ENCODE data around the gene GPD1L.

DNA sequence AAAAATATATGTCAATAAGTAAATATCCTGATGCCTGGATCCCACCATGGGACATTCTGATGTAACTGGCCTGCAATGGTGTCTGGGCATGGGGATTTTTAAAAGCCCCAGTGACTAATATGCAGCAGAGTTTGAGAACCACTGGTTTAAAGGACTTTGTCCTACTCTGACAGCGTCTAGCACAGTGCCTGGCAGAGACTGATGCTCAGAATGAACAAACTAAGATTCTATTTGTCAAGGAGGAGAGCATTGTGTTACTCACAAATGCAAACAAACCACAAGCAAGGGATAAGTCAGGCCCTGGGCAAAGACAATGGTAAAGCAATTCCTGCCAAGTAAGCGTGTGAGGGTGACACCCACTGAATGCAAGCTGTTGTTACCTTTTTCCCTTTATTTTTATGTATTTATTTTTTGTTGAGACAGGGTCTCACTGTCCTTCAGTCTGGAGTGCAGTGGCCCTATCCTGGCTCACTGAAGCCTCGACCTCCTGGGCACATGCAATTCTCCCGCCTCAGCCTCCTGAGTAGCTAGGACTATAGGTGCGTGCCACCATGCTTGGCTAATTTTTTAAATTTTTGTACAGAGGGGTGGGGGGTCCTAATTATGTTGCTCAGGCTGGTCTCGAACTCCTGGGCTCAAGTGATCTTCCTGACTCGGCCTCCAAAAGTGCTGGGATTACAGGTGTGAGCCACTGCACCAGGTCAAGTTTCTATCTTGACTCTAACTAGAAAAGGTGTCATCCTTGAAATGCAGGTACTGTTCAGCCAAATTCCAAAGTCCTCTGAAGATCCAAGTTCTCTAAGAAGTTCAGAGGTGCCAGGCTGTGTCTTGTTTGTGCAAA, 909 bp upstream of the GPD1L start:
- no peak for TF ChIP-seq ZBED1 (IDR thresholded peaks at IDR 0.05; ENCODE audit: borderline replicate concordance)
- TF ChIP-seq RAD51 (IDR thresholded peaks at IDR 0.05) = no peak
- TF ChIP-seq NR2C2 (IDR thresholded peaks at IDR 0.05; ENCODE audit: borderline replicate concordance, control insufficient read depth, insufficient read length, low read depth) = no peak
- TF ChIP-seq EZH2 (IDR thresholded peaks at IDR 0.05; ENCODE audit: borderline replicate concordance, control insufficient read depth, low read depth, low read length) = no peak
- no peak for TF ChIP-seq SREBF1 (IDR thresholded peaks at IDR 0.05; ENCODE audit: low read length)
- TF ChIP-seq ZNF274 (IDR thresholded peaks at IDR 0.05; ENCODE audit: insufficient read depth, insufficient read length) = no peak
- TF ChIP-seq, protein P1, sequence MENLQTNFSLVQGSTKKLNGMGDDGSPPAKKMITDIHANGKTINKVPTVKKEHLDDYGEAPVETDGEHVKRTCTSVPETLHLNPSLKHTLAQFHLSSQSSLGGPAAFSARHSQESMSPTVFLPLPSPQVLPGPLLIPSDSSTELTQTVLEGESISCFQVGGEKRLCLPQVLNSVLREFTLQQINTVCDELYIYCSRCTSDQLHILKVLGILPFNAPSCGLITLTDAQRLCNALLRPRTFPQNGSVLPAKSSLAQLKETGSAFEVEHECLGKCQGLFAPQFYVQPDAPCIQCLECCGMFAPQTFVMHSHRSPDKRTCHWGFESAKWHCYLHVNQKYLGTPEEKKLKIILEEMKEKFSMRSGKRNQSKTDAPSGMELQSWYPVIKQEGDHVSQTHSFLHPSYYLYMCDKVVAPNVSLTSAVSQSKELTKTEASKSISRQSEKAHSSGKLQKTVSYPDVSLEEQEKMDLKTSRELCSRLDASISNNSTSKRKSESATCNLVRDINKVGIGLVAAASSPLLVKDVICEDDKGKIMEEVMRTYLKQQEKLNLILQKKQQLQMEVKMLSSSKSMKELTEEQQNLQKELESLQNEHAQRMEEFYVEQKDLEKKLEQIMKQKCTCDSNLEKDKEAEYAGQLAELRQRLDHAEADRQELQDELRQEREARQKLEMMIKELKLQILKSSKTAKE (IDR thresholded peaks at IDR 0.05; ENCODE audit: low read depth, poor library complexity, severe bottlenecking) = no peak
- TF ChIP-seq, protein P2, sequence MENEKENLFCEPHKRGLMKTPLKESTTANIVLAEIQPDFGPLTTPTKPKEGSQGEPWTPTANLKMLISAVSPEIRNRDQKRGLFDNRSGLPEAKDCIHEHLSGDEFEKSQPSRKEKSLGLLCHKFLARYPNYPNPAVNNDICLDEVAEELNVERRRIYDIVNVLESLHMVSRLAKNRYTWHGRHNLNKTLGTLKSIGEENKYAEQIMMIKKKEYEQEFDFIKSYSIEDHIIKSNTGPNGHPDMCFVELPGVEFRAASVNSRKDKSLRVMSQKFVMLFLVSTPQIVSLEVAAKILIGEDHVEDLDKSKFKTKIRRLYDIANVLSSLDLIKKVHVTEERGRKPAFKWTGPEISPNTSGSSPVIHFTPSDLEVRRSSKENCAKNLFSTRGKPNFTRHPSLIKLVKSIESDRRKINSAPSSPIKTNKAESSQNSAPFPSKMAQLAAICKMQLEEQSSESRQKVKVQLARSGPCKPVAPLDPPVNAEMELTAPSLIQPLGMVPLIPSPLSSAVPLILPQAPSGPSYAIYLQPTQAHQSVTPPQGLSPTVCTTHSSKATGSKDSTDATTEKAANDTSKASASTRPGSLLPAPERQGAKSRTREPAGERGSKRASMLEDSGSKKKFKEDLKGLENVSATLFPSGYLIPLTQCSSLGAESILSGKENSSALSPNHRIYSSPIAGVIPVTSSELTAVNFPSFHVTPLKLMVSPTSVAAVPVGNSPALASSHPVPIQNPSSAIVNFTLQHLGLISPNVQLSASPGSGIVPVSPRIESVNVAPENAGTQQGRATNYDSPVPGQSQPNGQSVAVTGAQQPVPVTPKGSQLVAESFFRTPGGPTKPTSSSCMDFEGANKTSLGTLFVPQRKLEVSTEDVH (IDR thresholded peaks at IDR 0.05; ENCODE audit: low read depth, partially characterized antibody) = no peak
- TF ChIP-seq EP300 (IDR thresholded peaks at IDR 0.05; ENCODE audit: borderline replicate concordance in 1 of 2, control insufficient read depth in 1 of 2, low read depth in 2 of 2, low read length in 2 of 2) = no peak
- no peak for TF ChIP-seq LARP7 (IDR thresholded peaks at IDR 0.05)
- TF ChIP-seq CEBPB (IDR thresholded peaks at IDR 0.05; ENCODE audit: borderline replicate concordance in 1 of 2, low read depth in 2 of 2, low read length in 2 of 2) = no peak

Measured in GM12878 (cell line).